ENCODE data around the gene COL23A1.

The COL23A1 gene

DNA sequence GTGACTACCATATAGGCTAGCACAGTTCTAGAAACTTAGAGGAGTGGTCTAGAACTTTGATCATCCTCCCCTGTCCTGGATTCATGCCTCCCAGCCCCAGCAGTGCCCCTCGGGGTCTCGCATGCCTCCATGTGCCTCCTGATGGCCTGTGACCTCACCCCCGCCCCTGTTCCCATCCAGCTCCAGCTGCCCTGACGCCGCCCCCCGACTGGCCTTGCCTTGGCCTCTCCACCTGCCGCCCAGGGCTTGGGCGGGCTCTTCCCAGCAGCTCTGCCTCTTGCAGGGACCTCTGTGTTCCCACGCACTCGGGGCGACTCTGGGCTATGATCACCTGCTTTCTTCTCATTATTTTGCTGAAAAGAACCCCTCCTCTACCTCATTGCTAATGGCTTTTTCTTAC is 242.2 kb downstream of the COL23A1 start:
- DNase-seq (ENCODE audit: low spot score), result no peak
- FAIRE-seq, result no peak

DNA sequence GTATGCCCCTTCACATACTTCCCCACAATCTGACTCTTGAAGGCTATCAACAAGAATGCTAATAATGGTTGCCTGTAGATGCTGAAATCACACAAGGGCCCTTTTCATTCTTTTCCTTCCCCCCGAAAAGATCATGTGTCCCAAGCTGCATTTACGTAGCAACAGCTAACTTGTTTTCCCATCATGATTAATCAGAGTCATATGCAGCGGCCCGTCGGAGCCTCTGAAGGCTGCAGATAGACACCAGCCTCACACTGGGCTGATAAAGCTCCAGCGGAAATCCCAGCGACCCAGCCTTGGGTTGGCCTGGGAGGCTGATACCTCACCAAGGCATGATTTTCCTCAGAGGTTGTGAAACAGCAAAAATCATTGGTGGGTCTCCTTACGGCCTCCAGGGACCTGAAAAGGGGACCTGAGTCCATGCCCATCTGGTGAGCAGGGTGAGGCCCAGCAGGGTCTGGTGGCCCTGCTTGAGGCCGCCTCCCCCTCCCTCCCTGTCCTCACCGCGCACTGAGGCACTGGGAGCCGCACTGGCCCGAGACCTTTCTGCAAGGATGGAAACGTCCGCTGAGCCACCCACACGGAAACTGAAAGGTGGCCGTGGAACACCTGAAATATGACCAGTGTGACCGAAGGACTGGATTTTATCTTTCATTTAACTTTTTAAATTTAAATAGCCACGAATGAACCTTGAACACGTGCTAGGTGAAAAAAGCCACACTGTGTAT is 243.4 kb downstream of the COL23A1 start:
- no peak for FAIRE-seq
- no peak for DNase-seq (ENCODE audit: low spot score)

DNA sequence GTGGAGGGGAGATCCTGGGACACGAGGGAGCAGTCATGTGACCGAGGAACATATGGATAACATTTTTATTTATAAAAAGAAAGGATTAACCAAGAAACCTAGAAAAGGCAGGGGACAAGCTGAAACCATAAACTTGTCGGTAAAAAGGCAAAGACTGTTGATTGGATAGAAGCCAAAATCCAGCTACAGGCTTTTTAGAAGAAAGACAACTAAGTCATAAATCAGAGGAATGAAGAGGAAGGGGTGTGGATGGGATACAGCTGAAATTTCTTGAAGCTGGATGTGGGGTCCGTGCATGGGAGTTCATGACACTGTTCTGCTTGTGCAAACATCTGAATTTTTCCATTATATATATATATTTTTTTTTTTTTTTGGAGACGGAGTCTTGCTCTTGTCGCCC is 246.9 kb downstream of the COL23A1 start:
- no peak for DNase-seq (ENCODE audit: low spot score)
- FAIRE-seq, result no peak

DNA sequence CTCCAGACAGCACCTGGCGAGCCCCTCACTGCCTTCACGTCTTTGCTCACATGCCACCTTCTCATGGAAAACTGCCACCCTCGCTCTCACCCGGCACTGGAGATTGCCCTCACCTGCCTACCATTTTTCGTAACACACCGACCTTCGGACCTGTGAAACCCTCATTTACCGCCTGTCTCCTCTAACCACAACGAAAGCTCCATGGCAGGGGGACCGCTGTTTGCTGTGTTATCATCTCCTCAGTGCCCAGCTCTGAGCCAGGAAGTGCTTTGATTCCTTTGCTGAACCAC is 248.4 kb downstream of the COL23A1 start:
- DNase-seq (ENCODE audit: low spot score) (no peak), FAIRE-seq (no peak)

DNA sequence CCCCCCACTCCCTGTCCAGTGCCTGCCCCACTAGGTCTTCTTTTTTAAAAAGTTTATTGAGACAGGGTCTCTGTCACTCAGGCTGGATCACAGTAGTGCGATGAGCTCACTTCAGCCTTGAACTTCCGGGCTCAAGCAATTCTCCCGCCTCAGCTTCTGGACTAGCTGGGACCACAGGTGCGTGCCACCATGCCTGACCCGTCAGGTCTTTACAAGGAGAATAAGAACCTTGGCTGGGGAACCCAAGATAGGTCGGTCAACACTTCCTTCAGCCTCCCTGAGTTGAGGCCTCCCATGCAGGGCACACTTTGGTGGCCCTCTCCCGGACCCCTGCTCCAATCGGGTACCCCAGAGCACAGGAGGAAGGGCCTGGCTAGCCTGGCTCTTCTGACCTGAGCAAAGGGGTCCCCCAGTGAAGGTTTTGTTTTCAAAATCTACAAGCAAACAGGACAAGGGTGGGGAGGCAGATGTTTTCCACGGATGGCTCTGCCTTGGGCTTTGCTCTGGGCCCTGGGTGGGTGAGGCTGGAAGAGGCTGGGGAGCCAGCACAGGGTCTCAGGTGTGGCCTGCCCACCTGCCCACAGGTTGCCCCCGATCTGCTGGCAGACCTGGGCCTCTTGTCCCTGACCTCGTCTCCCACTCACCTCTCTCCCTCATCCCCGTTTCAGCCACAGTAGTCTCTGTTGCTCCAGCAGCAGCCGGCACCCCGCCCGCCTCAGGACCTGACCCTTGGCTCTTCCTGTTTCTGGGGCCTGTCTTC is 248.9 kb downstream of the COL23A1 start:
- no peak for DNase-seq (ENCODE audit: low spot score)
- no peak for FAIRE-seq

DNA sequence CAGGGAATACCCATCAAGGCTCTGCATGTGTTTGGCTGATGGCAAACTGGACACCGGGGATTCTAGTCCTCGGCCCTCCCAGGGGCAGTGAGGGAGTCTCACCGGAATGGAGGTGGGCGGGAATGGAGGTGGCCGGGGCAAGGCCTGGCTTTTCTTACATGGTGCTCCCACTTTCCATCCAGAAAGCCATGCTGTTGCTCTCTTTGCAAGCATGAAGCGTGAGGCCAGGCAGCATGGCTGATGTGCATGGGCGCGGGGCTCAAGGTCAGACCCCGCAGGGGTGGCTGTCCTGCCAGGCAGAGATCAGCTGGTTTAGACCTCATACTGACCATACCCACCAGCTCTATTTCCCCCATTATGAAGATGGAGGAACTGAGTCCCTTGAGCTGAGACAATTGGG is 249.6 kb downstream of the COL23A1 start:
- no peak for FAIRE-seq
- DNase-seq (ENCODE audit: low spot score), result no peak

DNA sequence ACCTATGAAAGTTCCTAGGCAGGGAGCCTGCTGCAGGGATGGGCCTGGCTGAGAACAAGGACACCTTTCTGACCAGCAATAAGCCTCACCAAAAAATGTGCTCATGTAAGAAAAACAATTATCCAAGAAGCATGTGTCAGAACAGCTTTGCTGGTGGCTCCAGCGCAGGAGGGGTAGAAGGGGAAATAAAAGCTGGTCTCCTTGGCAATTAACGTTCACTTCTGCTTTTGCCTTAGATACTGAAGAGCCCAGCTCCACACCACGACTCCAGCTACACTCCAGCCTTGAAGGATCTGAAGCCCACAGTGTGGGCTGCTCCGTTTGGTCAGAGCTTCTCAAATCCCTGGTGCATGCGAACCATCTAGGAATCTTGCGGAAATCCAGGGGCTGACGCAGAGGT is 250.0 kb downstream of the COL23A1 start:
- no peak for DNase-seq (ENCODE audit: low spot score)
- no peak for FAIRE-seq

DNA sequence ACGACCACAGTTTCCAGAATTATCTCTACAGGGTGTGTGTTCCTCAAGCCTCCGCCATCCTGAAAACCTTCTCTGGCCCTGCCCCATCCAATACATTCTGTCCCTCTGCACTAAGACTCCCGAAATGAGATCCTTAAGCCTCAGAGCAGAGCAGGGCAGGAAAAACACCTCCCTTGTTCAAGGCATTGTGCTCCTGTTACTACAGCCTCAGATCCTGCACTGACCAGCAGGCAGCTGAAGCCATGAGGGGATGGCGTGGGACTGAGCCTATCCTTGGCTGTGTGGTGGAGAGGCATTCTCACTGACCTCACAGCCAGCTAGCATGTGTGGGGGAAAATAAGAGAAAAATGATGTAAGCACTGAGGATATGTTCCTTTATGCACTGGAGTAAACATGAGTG is 250.9 kb downstream of the COL23A1 start:
- DNase-seq (ENCODE audit: low spot score), result no peak
- FAIRE-seq, result no peak

DNA sequence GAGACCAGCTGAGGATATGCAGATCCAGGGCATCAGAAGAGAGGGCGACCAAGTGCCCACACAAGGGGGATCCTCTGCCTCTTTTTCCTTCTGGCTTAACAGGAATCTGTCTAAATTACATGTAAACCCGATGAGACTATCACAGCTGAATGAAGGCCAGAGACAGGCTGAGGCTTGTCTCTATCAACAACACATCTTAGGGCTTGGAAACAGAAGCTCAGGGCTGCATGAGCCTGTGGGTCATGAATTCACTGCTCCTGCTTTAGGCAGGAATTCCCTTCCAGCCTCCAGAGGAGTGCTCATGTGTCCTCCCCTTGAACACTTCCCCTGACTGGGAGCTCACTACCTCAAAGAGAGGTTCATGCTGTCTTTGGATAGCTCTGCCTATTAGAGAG is 251.4 kb downstream of the COL23A1 start:
- DNase-seq (ENCODE audit: low spot score) (no peak), FAIRE-seq (no peak)

DNA sequence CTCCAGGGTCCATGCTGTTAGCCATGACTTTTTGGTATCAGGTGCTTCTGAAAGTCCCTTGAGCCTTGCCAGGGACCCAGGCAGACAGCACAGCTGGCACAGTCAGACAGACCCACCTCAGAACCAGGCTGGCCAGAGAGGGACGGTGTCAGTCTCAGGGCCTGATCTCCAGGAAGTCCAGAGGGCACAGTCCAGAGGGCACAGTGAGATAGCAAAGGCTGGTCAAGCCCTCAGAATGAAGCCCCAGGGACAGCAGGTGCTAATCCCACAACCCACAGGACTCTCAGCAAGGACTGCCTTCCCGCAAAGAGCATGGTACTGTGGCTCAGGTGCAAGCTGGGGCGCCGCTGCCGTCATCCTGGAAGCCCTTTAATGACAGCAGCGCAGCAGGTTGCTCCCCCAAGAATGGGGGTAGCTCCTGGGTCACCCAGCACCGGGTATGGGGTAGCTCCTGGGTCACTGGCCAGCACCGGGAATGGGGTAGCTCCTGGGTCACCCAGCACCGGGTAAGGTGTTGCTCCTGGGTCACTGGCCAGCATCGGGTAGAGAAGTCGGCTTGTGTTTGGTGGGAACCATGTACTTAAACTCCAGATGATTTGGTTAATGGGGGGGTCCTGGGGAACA is 252.0 kb downstream of the COL23A1 start:
- FAIRE-seq, result no peak
- no peak for DNase-seq (ENCODE audit: low spot score)

DNA sequence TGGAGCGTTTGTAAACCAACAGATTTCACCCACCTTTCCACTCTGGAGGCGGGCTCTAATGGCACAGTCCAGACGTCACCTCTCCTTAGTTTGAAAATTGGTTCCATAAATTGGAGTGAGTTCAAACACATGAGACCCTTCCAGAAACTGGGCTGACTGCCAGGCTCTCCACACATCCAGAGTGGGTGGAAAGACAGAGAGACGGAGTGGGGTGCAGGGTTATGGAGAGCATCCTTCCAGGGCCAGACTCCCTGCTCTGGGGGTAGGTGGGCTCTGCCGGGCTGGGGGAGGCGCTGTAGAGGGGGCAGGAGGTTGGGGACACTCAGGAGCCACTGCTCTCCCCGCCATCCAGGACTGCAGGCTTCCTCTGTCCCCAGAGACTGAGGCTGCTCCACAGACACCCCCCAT is 252.9 kb downstream of the COL23A1 start:
- FAIRE-seq (no peak), DNase-seq (ENCODE audit: low spot score) (no peak)

DNA sequence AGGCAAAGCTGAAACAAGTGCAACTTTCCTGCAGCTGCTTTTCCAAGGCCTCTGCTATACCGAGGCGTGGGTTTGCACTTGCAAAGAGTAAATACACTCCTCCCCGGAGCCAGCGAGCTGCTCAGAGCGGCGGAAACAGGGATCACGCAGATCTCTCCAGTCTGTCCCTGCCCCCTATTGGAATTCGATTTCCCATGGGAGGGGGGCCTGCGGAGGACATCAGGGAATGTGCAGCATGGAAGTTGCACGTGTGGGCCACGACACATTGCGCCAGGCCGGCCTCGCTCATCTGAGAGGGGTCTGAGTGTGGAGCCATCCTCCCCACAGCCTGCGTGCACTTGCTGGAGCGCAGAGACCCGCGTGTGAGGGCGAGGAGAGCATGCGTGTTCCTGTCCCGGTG is 253.3 kb downstream of the COL23A1 start:
- no peak for DNase-seq (ENCODE audit: low spot score)
- no peak for FAIRE-seq

DNA sequence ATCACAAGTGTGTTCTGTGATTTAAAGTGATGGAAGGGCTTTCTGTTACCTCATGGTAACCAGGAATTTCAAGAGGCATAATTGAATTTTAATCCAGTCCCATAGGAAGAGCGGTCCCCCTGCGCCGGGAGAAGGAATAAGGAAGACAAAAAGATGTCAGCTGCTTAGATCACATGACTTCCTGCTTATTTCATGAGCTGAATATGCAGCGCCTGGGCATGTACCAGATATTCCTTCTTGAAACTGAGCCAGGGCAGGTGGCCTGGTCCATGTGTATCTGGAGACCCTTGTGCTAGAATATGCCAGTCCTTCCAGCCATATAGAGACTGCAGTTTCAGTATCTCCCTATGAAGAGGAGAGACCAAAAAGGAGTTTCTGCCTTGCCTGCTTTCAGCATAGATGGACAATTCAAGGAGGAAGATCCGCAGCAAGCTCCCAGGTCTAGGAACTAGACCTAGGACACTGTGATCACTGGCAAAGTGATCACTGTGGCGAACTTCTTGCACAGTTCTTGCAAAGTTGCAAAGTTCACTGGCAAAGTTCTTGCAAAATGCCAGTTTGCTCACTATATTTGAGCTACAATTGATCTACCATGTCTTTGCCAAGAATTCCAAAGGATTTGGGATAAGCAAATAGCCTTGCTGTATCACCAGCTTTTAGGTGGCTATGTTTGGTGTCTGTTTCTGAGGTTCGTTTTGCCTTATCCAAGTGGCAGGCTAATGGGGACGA is 254.7 kb downstream of the COL23A1 start:
- DNase-seq (ENCODE audit: low spot score) (no peak), FAIRE-seq (no peak)

DNA sequence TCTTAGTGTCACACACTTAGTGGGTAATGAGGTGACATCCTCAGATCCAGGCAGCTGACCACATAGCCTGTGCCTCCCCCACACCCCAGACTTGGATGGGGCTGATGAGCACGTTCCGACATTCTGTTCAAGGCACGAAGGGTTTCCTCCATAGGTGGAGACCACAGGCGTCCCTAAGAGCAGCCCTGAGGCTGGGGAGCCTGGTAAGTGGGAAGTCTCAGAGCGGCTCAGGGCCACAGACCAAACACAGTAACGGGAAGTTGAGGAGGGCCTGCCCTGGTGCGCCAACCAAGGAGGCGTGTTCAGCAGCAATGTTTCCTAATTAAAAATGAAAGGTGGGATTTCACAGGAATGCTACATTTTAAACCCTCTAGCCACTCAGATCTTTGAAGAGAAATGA is 255.3 kb downstream of the COL23A1 start:
- no peak for DNase-seq (ENCODE audit: low spot score)

DNA sequence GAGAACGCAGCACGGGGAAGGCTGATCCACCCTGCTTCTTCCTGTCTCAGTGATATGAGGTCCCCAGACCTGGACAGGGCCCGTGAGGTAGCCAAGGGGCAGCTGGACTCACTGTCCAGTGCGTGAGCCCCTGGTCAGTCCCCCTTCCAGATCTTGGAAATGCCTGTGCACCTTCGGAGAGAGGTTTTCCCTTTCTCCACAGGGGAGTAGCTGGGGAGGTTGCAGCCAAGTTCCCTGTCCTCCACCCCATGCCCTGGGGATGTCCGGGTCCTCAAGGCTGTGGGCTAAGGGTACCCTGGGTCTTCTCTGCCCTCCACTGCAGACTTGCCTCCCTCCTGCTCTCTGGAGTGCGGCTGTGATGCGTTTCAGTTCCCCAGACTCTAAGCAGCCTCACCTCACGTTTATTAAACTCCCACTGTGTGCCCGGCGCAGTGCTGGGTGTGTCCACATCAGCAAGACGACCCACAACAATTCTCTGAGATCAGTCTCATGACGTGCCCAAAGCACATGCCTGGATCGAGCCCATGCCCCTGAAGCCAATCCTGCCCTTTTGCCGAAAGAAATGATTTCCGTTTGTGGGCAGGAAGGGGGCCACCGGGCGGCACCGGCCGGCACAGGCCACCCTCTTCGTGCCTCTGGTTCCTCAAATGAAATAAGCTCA is 256.2 kb downstream of the COL23A1 start:
- no peak for FAIRE-seq
- no peak for DNase-seq (ENCODE audit: low spot score)

More for the DNA sequence above, 255.3 kb downstream of the COL23A1 start:
- no peak for FAIRE-seq

DNA sequence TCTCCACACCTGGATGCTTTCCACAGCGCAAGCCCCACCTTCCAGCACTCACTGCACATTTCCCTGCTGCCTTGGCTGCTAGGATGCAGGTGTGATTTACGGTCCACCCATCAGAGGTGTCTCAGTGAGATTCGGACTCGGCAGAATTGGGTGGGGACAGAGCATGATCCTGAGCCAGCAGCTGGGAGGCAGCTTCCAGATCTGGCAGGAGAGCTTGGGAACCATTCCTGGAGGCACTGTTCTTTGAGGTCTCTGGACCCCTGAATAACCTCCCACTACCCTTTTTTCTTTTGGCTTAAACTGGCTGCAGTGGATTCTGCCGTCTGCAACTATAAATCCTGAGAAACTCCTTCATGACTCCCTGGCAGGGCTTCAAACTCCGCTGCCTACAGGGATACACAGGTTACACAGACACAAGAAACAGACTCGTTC is 258.0 kb downstream of the COL23A1 start:
- FAIRE-seq (no peak), DNase-seq (ENCODE audit: low spot score) (no peak)

DNA sequence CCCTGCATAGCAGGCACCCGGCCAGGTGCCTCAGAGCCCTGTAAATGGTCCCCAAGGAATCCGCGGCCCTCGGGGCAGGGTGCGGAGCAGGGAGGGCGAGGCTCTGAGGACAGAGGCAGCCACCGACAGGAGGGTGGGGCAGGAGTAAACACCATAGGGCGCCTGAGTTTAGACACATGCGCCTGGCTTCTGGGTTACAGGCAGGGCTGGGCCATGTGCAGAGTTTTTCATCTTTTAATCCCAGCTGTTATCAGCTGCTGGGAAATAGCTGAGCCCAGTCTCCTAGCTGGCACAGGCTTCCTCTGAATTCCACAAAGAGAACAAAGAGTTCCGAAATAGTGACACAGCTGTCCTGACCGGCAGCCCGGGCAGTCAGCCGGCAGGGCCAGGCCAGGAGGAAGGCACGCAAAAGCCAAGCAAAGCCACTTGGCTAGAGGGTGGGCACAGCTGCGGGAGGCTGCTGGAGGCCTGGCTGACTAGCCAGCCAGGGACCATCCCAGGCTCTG is 258.6 kb downstream of the COL23A1 start:
- no peak for DNase-seq (ENCODE audit: low spot score)

DNA sequence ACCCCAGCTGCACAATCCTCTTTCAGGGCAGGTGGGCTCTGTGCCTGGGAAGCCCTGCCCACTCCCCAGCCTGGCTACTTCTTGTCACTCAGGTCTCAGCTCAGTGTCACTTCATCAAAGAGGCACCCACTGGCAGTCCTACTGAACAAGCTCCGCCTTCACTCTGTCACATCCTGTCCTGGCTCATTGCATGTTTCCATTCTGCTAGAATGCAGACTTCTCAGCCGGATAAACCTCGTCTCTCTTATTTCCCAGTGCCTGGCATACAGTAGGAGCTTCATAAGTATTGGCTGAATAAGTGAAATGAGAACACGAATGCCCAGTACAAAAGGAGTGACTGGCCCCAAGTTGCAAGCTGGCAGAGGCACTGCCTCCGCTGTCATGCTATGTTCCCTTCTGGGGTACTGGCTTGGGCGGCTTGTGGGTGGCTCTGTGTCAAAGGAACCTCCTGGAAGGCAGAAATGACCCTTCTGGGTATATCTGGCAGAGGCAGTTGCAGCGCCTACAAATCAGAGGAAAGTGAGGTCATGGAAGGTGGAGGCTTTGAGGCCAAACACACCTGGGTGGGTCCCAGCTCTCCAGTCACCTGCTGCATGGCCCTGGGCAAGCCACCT is 259.3 kb downstream of the COL23A1 start:
- DNase-seq (ENCODE audit: low spot score), result no peak
- no peak for FAIRE-seq

More for the DNA sequence above, 258.6 kb downstream of the COL23A1 start:
- FAIRE-seq, result no peak

DNA sequence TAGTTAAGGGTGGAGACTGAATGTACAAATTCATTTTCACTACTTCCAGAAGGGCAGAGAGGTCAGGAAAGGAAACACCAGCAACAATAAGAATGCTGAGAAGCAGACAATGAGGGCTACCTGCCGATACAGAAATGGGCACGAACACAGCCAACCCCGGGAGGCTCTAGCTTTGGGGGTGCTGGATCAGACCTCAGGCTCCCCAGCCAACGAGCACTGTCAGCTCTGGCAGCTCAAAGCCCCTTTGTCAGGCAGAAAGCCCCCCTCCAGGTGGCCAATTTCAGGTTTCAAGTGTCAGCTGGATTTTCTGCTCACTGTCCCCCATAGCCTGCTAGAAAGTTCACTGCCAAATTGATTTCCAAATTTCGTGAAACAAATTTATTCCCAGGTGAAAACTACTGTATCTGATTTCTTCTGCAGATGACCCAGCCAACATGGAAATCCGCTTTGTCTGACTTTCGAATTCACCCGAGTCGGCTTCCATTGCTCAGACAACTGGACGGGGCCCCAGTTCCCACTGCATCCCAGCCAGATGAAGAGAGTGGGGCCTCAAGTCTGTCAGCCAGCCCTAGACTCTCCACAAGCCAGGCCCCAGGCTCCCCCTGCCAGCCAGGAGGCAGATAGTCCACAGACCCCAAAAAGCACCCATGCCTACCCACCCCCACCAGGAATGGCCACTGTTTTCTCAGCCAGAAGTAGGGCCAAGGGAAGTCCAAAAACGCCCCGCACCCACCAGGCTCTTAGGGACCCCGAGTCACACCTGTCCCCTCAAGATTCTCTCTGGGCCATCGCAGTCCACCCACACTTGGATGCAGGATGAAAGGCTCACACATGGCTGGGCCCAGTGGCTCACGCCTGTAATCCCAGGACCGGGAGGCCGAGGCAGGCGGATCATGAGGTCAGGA is 261.1 kb downstream of the COL23A1 start:
- DNase-seq (ENCODE audit: low spot score), result no peak
- FAIRE-seq, result no peak

All from RCC 7860 (cell line).